ENCODE results near the gene FNBP1L. TPM values are rescaled to one million over a fixed set of nuclear protein-coding genes. Genes with fewer than 3 reads are reported as not detected.

The FNBP1L gene
- 100 to 1,000 TPM; 101 to 122 (median 118) TPM for polyA plus RNA-seq (ENCODE audit: insufficient read length in 3 of 3)
- long read RNA-seq, donor 1, partial matches to known transcripts = 28 of 33 reads
- long read RNA-seq, donor 1, other reads (novel, unspliced or antisense) = 0 of 33 reads
- long read RNA-seq, donor 2, full-length matches to known transcripts = 7 of 36 reads
- long read RNA-seq, donor 2, partial matches to known transcripts = 29 of 36 reads
- long read RNA-seq, donor 2, other reads (novel, unspliced or antisense) = 0 of 36 reads
- long read RNA-seq, donor 3, full-length matches to known transcripts = 20 of 68 reads
- long read RNA-seq, donor 3, partial matches to known transcripts = 48 of 68 reads
- long read RNA-seq, donor 3, other reads (novel, unspliced or antisense) = 0 of 68 reads
- long read RNA-seq, donor 4, full-length matches to known transcripts = 14 of 54 reads
- long read RNA-seq, donor 4, partial matches to known transcripts = 40 of 54 reads
- long read RNA-seq, donor 4, other reads (novel, unspliced or antisense) = 0 of 54 reads
- long read RNA-seq, donor 5 = 0 reads
- long read RNA-seq, donor 6, full-length matches to known transcripts = 13 of 47 reads
- long read RNA-seq, donor 6, partial matches to known transcripts = 34 of 47 reads
- long read RNA-seq, donor 6, other reads (novel, unspliced or antisense) = 0 of 47 reads
- long read RNA-seq, donor 7, full-length matches to known transcripts = 12 of 100 reads
- long read RNA-seq, donor 7, partial matches to known transcripts = 88 of 100 reads
- long read RNA-seq, donor 7, other reads (novel, unspliced or antisense) = 0 of 100 reads
- long read RNA-seq, donor 8, full-length matches to known transcripts = 14 of 139 reads
- long read RNA-seq, donor 8, partial matches to known transcripts = 125 of 139 reads
- long read RNA-seq, donor 8, other reads (novel, unspliced or antisense) = 0 of 139 reads
- long read RNA-seq, donor 9, full-length matches to known transcripts = 9 of 34 reads
- long read RNA-seq, donor 9, partial matches to known transcripts = 25 of 34 reads
- long read RNA-seq, donor 9, other reads (novel, unspliced or antisense) = 0 of 34 reads
- long read RNA-seq, donor 10, full-length matches to known transcripts = 12 of 30 reads
- long read RNA-seq, donor 10, partial matches to known transcripts = 18 of 30 reads
- long read RNA-seq, donor 10, other reads (novel, unspliced or antisense) = 0 of 30 reads
- long read RNA-seq, donor 11, full-length matches to known transcripts = 14 of 26 reads
- long read RNA-seq, donor 11, partial matches to known transcripts = 12 of 26 reads
- long read RNA-seq, donor 11, other reads (novel, unspliced or antisense) = 0 of 26 reads
- long read RNA-seq, donor 12, partial matches to known transcripts = 5 of 10 reads
- long read RNA-seq, donor 12, other reads (novel, unspliced or antisense) = 0 of 10 reads
- long read RNA-seq, donor 13, full-length matches to known transcripts = 12 of 128 reads
- long read RNA-seq, donor 13, partial matches to known transcripts = 116 of 128 reads
- long read RNA-seq, donor 13, other reads (novel, unspliced or antisense) = 0 of 128 reads
- long read RNA-seq, donor 14, full-length matches to known transcripts = 10 of 29 reads
- long read RNA-seq, donor 14, partial matches to known transcripts = 19 of 29 reads
- long read RNA-seq, donor 14, other reads (novel, unspliced or antisense) = 0 of 29 reads
- long read RNA-seq, donor 15, full-length matches to known transcripts = 3 of 10 reads
- long read RNA-seq, donor 15, partial matches to known transcripts = 7 of 10 reads
- long read RNA-seq, donor 15, other reads (novel, unspliced or antisense) = 0 of 10 reads
- long read RNA-seq, donor 16, full-length matches to known transcripts = 41 of 122 reads
- long read RNA-seq, donor 16, partial matches to known transcripts = 81 of 122 reads
- long read RNA-seq, donor 16, other reads (novel, unspliced or antisense) = 0 of 122 reads

GRCh38 chr1:93447481-93448291 lies at the start of gene FNBP1L:
Gene FNBP1L, plus strand, starts transcription at chr1:93448118. Its CDS starts 164 bp downstream, at chr1:93448282.
- peak; percentile 66 to 87 (median 81) for DNase-seq (ENCODE audit: extremely low read depth in 1 of 11, low read depth in 9 of 11, low spot score in 4 of 11)

GRCh38 chr1:93399781-93400180 lies 48.1 kb upstream of the FNBP1L start:
- no peak for DNase-seq (ENCODE audit: extremely low read depth in 1 of 11, low read depth in 9 of 11, low spot score in 4 of 11)

GRCh38 chr1:93408203-93408602 lies 39.7 kb upstream of the FNBP1L start:
- DNase-seq (ENCODE audit: extremely low read depth in 1 of 11, low read depth in 9 of 11, low spot score in 4 of 11) = no peak

- DNase-seq (ENCODE audit: extremely low read depth in 1 of 11, low read depth in 9 of 11, low spot score in 4 of 11) = no peak
Observed at GRCh38 chr1:93411000-93411399, 36.9 kb upstream of the FNBP1L start.

- no peak for DNase-seq (ENCODE audit: extremely low read depth in 1 of 11, low read depth in 9 of 11, low spot score in 4 of 11)
Observed at GRCh38 chr1:93414749-93415148, 33.2 kb upstream of the FNBP1L start.

GRCh38 chr1:93415296-93415695 lies 32.6 kb upstream of the FNBP1L start:
- no peak for DNase-seq (ENCODE audit: extremely low read depth in 1 of 11, low read depth in 9 of 11, low spot score in 4 of 11)

GRCh38 chr1:93416183-93416582 lies 31.7 kb upstream of the FNBP1L start:
- no peak for DNase-seq (ENCODE audit: extremely low read depth in 1 of 11, low read depth in 9 of 11, low spot score in 4 of 11)

- DNase-seq (ENCODE audit: extremely low read depth in 1 of 11, low read depth in 9 of 11, low spot score in 4 of 11) = no peak
Observed at GRCh38 chr1:93419344-93419743, 28.6 kb upstream of the FNBP1L start.

GRCh38 chr1:93420400-93420799 lies 27.5 kb upstream of the FNBP1L start:
- no peak for DNase-seq (ENCODE audit: extremely low read depth in 1 of 11, low read depth in 9 of 11, low spot score in 4 of 11)

- DNase-seq (ENCODE audit: extremely low read depth in 1 of 11, low read depth in 9 of 11, low spot score in 4 of 11) = no peak
Observed at GRCh38 chr1:93426181-93426580, 21.7 kb upstream of the FNBP1L start.

GRCh38 chr1:93427656-93428055 lies 20.3 kb upstream of the FNBP1L start:
- DNase-seq (ENCODE audit: extremely low read depth in 1 of 11, low read depth in 9 of 11, low spot score in 4 of 11) = no peak

- DNase-seq (ENCODE audit: extremely low read depth in 1 of 11, low read depth in 9 of 11, low spot score in 4 of 11) = no peak
Observed at GRCh38 chr1:93433407-93433961, 14.4 kb upstream of the FNBP1L start.

- DNase-seq (ENCODE audit: extremely low read depth in 1 of 11, low read depth in 9 of 11, low spot score in 4 of 11) = no peak
Observed at GRCh38 chr1:93434088-93434487, 13.8 kb upstream of the FNBP1L start.

GRCh38 chr1:93434987-93435386 lies 12.9 kb upstream of the FNBP1L start:
- DNase-seq (ENCODE audit: extremely low read depth in 1 of 11, low read depth in 9 of 11, low spot score in 4 of 11) = no peak

- DNase-seq (ENCODE audit: extremely low read depth in 1 of 11, low read depth in 9 of 11, low spot score in 4 of 11) = no peak
Observed at GRCh38 chr1:93435443-93435842, 12.5 kb upstream of the FNBP1L start.

GRCh38 chr1:93436496-93436895 lies 11.4 kb upstream of the FNBP1L start:
- DNase-seq (ENCODE audit: extremely low read depth in 1 of 11, low read depth in 9 of 11, low spot score in 4 of 11) = no peak
